Muscle layer of duodenum (tissue), 2 donors: Measurements from ENCODE around the gene FGL2.
"Not testable (repeated sequence)": the region's sequence is repeated elsewhere in the genome, so short reads cannot be mapped to it uniquely, and the experiment has no call there.

ENCODE experiments used
- H3K27ac ChIP-seq: one replicate; pipeline ENCODE4 v1.7.0; 2013; ENCODE audit warnings: mild to moderate bottlenecking, low read length
- H3K27me3 ChIP-seq: one replicate; pipeline ENCODE4 v1.7.0; 2013; ENCODE audit warnings: low read depth, mild to moderate bottlenecking, control low read depth, low read length
- H3K36me3 ChIP-seq, 2 donors: one replicate each; pipeline ENCODE4 v1.7.0; 2013; ENCODE audit warnings: low read length in 2 of 2, control low read depth in 1 of 2, mild to moderate bottlenecking in 1 of 2; ENCODE audit not compliant: insufficient read depth in 2 of 2, control insufficient read depth in 1 of 2
- H3K4me1 ChIP-seq, 2 donors: one replicate each; pipeline ENCODE4 v1.7.0; 2013; ENCODE audit warnings: low read length in 2 of 2, mild to moderate bottlenecking in 2 of 2, control low read depth in 1 of 2, moderate library complexity in 1 of 2; ENCODE audit not compliant: insufficient read depth in 2 of 2, control insufficient read depth in 1 of 2
- H3K4me3 ChIP-seq, 2 donors: one replicate each; pipeline ENCODE4 v1.7.0; 2013; ENCODE audit warnings: low read length in 2 of 2, low read depth in 1 of 2, mild to moderate bottlenecking in 1 of 2
- H3K9me3 ChIP-seq, 2 donors: one replicate each; pipeline ENCODE4 v1.7.0; 2013; ENCODE audit warnings: low read length in 2 of 2, control low read depth in 1 of 2, mild to moderate bottlenecking in 1 of 2; ENCODE audit not compliant: control insufficient read depth in 1 of 2
- donor health status: healthy.

The FGL2 gene

DNA sequence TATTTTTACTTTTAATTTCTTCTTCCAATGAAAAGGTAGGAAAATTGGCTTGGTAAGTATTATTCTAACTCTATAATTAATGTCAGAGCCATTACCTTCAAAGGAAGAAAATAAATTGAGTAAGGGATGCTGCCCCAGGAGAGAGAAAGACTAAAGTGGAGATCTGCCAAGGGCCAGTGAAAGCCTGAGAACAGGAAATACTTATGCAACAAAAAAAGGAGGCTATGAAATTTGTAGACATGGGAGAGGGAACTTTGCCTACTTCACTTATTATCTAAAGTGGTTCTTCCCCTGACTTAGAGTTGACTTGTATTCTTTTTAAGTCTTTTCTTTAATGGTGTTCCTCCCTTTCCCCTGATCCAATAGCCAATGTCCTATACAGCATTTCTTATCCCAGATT lies 47.4 kb downstream of the FGL2 start:
- not testable (repeated sequence) for H3K27ac ChIP-seq, H3K27me3 ChIP-seq, H3K9me3 ChIP-seq, H3K4me3 ChIP-seq, H3K36me3 ChIP-seq, H3K4me1 ChIP-seq
